OCI-LY3 (cell line): ENCODE results near the gene DNAH14.

Experiments used
- EZH2phosphoT487 ChIP-seq: fragments of 200-600 bp; shearing (Covaris generic); IDR thresholded peaks from 2 replicates; pipeline ENCODE4 v1.6.1; 2018; ENCODE audit warnings: antibody characterized with exemption, mixed run types, low read depth
- TF ChIP-seq, protein P1 (sequence below): fragments of 200-600, 300-600 bp; sonication (generic); IDR thresholded peaks from 2 replicates; pipeline ENCODE4 v1.5.1; 2014; ENCODE audit warnings: antibody characterized with exemption, low read length, low read depth

DNA sequence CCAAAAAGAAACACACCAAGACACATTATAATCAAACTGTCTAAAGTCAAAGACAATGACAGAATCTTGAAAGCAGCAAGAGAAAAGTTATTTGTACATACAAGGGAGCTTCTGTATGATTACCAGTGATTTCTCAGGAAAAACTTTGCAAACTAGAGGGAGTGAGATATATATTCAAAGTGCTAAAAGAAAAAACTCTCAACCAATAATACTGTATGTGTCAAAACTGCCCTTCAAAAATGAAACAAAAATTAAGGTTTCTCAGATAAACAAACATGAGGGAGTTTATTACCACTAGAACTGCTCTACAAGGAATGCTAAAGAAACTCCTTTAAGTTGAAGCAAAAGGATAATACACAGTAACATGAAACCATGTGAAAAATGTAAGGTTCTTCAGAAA lies 418.9 kb downstream of the DNAH14 start:
- TF ChIP-seq, protein P1, sequence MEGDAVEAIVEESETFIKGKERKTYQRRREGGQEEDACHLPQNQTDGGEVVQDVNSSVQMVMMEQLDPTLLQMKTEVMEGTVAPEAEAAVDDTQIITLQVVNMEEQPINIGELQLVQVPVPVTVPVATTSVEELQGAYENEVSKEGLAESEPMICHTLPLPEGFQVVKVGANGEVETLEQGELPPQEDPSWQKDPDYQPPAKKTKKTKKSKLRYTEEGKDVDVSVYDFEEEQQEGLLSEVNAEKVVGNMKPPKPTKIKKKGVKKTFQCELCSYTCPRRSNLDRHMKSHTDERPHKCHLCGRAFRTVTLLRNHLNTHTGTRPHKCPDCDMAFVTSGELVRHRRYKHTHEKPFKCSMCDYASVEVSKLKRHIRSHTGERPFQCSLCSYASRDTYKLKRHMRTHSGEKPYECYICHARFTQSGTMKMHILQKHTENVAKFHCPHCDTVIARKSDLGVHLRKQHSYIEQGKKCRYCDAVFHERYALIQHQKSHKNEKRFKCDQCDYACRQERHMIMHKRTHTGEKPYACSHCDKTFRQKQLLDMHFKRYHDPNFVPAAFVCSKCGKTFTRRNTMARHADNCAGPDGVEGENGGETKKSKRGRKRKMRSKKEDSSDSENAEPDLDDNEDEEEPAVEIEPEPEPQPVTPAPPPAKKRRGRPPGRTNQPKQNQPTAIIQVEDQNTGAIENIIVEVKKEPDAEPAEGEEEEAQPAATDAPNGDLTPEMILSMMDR: no peak
- no peak for TF ChIP-seq EZH2phosphoT487
